GM19240 (cell line): Measurements from ENCODE around the gene SYNE3.

ENCODE experiments used
- DNase-seq: peaks from one replicate; pipeline ENCODE4 v3.0.0; 2011; ENCODE audit warnings: low spot score; ENCODE audit not compliant: insufficient read length

The SYNE3 gene

DNA sequence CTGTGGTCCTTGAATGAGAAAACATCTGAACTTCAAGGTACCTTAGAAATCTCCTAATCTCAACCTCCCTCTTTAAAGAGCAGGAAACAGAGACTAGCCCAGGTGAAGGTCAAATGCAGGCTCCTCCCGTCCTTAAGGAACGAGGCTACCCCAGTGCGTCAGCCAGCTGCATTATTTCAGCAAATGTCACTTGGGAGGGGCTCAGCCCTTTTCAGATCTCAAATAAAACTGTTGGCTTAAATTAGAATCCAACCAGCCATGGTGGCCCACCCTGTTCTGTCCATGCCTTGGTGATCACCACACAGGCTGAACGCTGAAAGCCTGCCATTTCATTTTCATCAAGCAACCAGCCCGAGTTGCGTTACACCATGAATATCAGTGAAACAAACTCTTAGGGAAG lies 7.0 kb downstream of the SYNE3 start:
- DNase-seq = no peak

DNA sequence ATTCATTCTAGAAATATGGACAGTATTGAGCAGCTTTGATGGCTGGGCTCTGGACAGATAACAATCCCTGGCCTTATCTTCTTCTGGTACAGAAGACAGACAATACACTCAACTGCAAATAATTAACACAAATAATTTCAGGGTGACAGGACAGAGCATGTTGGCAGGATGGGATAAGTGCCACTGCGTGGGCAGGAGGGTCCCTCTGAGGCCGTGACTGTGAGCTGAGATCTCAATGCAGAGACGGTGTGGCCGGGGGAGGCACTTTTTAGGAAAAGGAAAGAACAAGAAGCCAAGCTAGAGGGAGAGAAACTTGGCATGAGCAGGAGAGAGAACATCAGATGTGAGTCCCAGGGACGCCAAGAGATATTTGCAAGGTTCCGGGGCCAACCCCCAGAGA lies 8.1 kb downstream of the SYNE3 start:
- DNase-seq = no peak

DNA sequence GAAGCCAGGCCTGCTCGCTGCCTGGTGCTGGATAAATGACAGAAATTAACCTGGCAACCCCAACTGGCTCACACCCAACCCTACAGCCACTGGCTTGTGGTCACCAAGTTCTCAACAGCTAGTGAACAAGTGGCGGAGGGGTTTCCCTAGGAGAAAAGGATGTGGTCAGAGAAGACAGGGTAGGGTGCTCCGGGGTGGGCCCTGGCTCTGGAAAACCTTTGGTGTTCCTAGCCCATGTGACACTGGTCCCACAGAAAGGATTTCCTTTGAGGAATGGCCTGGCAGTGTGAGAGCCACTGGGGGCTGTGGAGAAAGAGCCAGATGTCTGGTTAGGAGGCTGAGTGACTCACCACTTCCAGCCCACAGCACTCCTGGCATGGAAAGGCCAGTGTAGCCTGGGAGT lies 8.7 kb downstream of the SYNE3 start:
- DNase-seq = no peak

DNA sequence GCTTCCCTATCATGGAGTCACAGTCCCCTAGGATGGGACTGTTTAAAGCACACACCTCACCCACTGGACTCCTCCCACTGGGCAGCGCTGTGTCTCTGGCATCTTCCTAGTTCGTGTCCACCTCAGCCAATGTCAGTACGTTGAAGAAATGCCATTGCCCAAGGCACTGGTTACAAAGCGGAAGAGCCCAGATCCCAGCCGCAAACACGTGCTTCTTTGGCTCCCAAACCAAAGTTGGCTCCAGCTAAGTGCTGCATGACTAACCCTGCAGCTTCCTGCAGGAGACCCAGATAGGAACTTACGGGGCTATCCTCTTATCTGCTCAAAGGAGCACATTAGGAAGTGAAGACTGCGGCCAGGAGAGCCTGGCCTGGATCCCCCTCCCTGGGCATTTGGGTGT lies 9.3 kb downstream of the SYNE3 start:
- DNase-seq = no peak

DNA sequence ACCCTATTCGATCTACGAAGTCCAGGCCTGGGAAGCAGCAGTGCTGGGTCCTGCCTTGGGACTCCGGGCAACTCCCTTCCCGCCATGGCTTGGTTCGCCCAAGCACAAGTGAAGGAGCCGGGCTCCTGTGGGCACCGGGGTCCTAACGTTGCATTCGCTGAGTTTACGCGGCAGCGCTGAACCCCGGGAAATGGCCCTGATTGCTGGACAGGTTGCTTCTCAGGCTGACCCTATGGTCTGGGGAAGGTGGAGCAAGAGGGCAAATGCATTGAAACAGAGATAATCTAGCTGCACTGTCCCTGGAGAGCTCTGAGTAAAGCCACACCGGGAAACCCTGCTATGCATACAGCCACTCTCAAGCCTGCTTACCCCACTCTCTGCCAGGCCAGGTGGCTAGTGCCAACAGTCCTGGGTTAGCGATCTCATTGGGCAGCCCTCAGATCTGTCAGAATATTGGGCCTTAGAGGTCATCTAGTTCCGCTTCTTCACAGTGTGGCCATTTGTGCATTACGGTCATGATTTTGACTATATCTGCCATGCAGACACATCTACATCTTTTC lies 11.3 kb downstream of the SYNE3 start:
- DNase-seq = no peak

DNA sequence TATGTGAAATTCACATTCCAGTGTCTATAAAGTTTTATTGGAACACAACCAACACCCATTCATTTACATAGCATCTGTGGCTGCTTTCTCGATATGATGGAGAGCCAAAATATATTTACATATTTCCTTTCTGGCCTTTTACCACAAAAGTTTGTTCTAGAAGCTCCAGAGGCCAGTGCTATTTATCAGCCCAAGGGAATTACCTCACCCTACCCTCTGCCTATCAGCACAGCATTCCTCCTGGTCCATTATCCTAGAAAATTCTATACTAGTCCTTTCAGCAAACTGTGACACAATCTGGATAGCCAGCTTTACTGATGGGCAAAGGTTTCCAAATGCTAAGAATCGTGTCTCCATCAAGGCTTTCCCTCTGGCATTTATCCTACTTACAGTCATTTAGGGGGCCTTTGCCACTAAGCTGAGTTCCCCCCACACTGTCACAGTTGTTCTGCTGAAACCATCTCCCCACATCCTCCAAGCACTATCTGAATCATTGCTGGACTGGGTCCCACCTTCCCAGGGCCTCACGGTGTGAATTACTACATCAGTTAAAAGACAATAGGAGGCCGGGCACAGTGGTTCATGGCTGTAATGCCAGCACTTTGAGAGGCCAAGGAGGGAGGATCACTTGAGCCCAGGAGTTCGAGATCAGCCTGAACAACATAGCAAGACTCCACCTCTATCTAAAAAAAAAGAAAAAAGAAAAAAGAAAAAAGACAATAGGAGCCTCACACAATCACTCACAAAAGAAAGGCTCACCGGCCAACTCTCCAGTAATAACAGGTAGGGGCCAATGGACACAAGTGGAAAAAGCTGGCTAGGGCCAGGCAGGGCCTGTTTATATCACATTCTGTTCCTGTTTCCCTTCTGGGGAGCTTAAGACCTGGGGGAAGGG lies 12.1 kb downstream of the SYNE3 start:
- DNase-seq = no peak

DNA sequence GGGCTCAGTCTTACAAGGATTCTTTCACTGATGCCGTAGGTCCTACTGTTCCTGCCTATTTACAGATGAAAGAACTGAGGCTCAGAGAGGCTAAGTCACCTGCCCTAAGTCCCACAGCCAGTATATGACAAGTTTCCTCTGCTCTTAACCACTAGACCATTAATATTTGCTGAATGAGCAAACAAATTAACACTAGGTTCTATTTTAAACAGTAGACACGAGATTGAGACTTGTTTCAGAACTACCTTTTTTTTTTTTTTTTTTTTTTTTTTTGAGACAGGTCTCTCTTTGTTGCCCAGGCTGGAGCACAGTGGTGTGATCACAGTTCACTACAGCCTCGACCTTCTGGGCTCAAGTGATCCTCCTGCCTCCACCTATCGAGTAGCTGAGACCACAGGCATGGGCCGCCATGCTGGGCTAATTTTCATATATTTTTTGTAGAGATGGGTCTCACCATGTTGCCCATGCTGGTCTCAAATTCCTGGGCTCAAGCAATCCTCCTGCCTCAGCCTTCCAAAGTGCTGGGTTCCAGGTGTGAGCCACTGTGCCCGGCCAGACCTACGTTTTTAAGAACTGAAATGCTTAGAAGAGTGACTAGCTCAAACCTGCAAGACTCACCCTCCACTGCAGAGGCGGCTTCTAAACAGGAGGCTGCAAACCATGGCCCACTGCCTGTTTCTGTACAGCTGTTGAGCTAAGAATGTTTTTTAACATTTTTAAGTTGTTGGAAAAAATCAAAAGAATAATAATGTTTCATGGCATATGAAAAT lies 12.9 kb downstream of the SYNE3 start:
- DNase-seq = no peak

DNA sequence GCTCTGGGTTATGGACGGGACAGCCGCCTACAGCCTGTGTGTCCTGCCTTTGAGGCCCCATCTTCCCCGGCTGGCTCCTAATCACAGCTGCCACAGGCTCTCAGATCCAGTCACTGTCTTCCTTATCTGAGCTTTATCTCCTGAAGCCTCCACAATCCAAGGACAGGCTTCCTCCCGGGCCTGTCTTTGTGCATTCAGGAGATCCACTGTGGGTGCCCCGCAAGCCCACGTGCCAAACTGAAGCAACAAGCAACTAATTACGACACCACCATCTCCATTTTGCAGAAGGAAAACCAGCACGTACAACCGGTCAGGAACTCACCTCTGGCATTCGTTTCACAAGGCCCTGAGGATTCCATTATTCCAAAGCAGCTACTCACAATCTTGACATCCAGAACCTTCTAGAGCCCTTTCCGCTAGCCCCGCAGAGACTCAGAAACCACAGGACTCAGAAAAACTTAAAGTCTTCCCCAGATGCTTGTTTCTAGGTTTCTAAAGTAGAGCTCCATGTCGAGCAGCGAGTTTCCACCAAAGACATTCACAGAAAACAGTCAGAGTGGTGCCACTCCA lies 14.0 kb downstream of the SYNE3 start:
- DNase-seq = no peak

DNA sequence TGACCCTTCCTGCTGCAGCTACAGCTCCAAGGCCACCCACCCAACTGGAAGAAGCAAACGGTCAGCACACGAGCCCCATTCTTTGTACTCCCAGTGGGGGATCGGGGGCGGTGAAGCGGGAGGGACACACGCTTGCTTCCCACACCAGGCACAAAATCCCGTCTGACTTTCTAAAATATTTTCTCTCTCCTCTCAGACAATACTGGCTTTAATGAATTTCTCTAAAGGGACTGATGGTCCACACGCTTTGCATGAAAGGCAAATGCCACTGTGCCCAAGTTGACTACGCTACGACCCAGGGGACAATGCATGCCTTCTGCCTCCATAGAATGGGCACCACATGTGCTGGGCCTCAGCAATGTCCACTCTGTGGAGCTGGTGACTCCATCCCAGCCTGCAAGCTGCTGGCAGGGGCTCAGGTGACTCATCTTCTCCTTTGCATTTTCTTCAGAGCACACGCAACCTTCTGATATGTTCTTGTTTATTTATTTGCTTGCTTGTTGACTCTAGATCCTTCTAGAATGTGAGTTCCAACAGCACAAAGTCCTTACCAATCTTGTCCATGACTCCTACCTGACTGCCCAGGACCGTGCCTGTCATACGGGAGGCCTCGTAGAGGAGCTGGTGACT lies 15.6 kb downstream of the SYNE3 start:
- no peak for DNase-seq

DNA sequence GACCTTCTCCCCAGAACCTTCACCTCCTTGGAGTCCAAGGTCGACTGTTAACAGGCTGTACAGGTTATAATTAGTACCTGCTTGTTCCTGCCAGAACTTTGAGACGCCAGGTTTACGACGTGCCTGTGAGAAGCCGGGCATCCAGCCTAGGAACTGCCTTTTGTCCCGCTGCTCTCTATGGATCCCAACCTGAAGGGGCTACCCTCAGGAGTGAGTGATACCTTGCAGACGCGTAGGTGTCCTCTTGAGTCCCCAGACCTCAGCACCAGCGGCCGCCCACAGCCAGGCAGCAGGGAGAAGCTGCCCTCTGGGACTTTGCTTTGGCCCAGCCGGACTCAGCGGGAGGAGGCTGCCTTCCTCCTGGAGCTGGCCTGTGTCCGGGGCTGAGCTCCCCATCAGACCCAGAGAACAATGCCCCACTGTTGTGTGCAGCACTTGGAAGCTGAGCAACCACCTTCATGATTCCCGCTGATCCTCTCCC lies 16.2 kb downstream of the SYNE3 start:
- no peak for DNase-seq

DNA sequence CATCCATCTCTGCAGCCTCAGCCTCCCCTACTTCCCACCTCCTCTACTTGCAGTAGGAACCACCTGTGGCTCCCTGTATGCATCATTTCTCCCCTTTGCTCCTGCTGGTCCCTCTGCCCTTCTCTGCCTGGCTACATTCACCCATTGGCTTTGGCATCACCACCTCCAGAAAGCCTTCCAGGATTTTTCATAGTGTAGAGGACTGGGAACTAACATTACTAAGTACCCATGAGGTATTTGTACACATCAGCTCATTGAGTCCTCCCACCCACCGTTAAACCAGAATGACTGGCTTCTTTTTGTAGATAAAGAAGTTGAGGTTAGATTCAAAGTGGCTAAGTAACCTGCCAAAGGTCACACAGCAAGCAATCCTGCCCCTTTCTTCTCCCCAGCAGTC lies 17.1 kb downstream of the SYNE3 start:
- no peak for DNase-seq

DNA sequence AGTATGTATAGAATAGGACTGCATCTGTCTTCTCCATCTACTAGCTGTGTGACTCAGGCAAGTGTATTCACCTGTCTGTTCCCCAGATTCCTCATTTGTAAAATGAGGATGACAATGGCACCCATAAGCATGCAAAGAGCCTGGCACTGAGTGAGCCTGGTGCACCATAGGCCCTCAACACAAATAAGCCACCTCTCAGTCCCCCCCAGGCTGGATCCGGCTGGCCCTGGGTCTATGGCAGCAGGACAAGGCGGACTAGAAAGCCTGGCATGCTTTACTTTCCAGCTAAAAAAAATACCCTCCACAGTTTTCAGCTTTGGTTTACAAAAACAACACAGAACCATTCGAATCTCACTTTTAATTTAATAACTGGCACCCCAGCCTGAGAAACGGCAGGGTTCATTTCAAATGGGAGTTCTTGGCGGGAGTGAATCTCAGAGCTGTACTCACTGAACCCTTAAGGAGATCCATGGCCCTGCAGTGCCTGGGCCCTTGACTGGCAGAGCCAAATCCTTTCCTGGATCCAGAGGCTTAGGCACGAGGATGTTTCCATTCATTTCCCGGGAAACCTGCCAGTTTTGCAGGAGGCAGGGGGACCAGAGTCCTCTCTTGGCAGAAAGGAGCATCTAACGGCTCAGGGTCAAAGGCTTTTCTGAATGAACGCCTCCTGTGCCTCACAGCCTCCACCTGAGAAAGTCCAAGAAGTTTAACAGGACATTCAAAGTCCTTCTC lies 17.7 kb downstream of the SYNE3 start:
- no peak for DNase-seq

DNA sequence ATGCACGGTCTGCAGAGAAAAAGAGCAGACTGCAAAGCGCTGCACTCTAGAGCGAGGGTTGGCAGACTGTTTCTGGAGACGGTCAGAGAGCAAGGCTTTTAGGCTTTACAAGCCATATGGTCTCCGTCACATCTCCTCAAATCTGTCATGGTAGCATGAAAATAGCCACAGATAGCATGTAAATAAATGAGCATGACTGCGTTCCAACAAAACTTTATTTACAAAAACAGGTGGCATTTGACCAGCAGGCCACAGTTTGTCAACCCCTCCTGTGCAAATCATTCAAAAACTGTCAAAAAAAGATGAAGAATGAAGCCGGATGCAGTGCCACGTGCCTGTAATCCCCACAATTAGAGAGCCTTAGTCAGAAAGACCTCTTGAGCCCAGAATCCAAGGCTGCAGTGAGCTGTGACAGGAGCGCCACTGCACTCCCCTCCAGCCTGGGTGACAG lies 18.9 kb downstream of the SYNE3 start:
- DNase-seq = no peak

DNA sequence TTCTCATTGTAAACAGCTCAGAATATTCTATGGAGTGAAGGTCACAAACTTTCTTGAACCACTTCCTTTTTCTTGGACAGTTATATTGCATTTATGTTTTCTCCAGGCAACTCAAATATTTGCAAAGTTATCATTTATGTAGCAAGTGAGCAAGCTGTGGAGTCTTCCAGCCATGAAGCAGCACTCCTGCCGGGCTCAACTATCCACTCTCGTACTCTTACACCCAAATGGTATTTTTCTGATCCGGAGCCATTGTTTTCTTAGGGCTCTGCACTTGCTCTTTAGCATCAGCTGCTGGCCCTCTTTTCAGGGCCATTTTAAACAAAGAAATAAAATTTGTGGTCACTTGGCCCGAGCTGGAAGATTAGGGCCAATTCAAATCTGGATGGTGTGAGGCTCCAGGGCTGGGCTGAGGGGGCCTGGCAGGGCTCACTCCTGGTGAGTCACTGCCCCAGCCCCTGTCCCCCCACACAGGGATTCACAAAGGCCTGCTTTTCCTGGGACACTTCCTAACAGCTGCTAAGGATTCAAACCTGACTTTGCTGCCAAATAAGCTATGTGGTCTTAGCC lies 19.7 kb downstream of the SYNE3 start:
- no peak for DNase-seq

DNA sequence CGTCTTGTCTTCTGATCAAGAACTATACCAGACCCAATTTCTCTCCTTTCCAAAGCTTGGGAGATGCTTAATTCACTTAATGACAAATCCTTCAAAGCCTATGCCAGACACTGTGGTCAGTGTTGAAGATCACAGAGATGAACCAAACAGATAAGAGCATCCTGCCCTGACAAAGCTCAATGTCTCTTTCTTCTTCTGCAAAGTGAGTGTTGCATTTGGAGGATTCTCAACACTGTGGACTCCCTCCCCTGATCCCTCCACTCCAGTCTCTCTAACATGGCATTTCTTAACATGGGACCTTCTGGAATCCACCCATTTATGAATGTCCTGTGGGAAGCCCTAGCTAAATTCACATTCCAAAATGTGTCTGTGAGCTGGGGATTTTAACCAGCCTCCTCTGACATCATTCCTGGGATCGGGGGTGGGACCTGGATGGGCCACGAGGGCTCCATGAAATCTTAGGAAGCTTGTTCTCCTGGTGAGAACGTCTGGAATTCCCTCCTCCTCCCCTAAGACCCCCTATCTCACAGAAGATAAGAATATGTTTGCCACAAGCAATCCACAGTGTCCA lies 20.3 kb downstream of the SYNE3 start:
- DNase-seq = no peak

DNA sequence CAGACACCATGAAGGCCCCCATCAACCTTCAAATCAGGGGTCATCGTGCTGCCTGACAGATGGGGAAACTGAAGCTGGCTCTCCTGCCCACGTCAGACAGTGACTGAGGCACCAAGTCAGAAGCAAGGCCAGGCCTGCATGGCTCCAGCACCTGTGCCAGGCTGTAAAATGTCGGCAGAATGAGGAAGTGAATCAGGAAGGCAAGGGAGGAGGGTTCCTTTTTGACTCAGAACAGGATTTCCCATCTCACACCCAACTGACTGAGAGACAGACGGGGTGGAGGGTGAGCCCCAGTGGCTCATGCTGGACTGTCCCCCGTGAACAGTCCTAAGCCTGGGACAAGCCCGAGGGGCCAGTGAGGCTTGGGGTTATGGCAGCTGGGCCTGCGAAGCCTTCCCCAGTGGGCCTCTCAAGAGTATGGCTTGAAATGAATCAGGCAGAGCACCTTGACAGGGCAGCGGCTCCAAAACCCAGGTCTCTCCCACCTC lies 20.9 kb downstream of the SYNE3 start:
- peak; percentile 70 for DNase-seq

DNA sequence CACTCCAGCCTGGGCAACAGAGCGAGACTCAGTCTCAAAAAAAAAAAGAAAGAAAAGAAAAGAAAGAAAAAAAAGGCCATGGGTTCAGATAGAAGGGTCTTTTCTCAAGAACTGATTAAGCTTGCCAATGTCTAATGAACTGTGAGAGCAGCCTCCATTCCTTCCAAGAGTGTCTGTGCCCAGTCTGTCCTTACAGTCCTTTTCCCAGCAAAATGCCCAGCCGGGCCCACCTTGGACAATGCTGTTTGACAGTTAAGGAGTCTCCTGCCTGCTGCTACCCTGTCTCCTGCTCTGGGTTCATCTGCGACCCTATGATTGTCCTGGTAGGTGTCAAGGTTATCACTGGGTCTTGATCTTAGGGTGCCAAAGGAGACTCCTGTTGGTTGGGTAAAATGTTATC lies 21.4 kb downstream of the SYNE3 start:
- no peak for DNase-seq

DNA sequence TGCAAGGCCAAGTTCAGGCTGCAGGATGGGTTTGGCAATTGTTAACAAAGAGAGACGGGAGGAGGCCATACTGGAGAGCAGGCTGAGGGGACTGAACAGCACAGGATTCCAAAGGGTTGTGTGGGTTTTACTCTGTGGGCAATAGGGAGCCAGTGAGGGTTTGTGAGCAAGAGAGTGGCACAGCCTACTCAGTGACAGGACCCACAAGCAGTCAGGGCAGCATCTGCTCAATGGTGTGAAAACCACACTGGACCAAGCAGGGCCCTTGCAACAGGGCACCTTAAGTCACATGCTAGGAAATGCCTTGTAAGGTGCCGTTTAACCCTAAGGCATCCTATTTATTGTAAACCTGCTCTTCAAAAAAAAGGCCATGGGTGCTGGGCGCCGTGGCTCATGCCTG lies 22.0 kb downstream of the SYNE3 start:
- DNase-seq = no peak

DNA sequence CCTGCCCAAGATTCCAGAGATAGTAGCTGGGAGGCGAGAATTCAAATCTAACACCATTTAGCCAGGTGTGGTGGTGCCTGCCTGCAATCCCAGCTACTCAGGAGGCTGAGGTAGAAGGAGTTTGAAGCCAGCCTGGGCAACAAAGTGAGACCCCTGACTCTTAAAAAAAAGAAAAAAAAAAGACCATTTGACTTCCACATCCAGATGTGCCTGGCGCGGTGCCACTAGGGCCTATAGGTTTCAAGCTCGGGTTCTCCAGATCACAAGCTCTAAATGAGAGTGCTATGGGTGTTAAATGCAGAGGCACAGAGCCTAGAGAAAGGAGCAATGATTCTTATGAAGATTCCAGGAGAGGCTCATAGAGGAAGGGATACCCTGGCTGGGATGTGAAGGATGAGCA lies 22.5 kb downstream of the SYNE3 start:
- DNase-seq = no peak

DNA sequence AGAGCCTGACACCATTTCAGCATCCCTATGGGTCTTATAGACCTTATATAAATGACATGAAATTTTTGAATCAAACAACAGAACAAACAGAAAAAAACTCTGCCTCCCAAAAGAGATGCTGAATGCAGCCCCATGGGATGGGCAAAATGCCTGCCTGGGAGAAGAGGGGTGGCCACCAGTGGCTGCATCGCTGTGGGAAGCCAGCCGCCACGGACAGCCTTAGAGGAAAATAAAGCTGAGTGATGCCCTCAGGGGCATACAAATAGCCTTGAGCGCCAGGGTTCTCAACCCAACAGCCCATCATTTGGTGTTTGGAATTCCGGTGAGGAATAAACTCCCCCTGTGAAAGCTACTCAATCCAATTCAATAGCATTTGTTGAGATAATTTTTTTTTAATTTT lies 22.9 kb downstream of the SYNE3 start:
- no peak for DNase-seq
